Measurements from ENCODE around the gene SLC17A9. TPM values are rescaled to one million over a fixed set of nuclear protein-coding genes. Genes with fewer than 3 reads are reported as not detected.

SLC17A9 gene
- total and polyA plus RNA-seq, 2 experiments from 2014 or later, result 32.0 to 39.3 TPM

DNA sequence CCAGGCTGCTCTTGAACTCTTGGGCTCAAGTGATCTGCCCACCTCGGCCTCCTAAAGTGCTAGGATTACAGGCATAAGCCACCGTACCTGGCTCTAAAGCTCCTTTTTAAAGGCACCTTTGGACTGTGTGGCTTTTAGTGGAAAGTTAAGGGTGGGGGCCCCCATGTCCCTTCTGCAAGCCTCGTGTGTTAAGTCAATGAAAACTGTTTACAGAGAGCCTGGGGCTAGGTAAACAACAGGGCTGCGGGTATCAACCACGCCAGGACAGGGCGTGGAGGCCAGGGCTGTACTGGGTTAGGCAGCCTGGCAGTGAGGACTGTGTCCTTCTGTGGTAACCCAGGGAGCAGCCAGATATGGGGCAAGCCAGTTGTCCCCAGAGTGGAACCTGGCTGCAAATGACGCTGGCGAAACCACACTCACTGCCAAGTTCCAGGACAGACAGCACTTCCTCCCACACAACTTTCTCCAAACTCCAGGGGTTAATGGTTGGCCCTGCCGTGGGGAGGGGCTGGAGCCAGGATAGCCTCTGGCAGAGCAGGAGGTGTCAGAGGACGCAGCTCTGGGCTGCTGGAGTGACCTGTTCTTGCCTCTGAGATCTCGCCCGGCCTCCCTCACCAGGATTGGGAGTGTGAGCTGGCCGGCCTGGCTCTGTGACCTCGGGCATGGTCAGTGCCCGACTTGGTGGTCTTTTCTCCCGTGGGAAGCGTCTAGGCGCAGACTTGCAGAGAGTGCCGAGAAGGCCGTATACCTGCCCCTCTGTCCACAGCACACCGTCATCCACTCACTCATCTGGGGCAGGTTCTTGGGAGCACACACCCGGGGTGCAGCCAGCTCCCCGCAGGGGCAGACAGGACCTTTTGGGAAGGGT, 3.2 kb downstream of the SLC17A9 start (continued):
- TF ChIP-seq ZNF462 (CRISPR knock-in tag; IDR thresholded peaks at IDR 0.05) (no peak), REST (IDR thresholded peaks at IDR 0.05; ENCODE audit: unreplicated experiment) (no peak)
